WTC11 (cell line): ENCODE measurements around the gene CLEC2D. TPM values are rescaled to one million over a fixed set of nuclear protein-coding genes. Genes with fewer than 3 reads are reported as not detected.

Experiments
- ATAC-seq: fragments of 200-7000 bp; cut with Tn5 transposase; 2 replicates; pipeline ENCODE4 v1.10.0; 2021; ENCODE audit warnings: mild to moderate bottlenecking, moderate library complexity
- CTCF ChIA-PET: fragments of 300-600 bp; sonication (Branson Sonifier 250); formaldehyde crosslinking; loops from one replicate; lab custom pipeline; 2021; ENCODE audit warnings: antibody characterized with exemption; lab: Charles Lee
- POLR2A ChIA-PET: fragments of 350-600 bp; sonication (Branson Sonifier 250); formaldehyde crosslinking; loops from one replicate; lab custom pipeline; 2021; ENCODE audit warnings: antibody characterized with exemption; lab: Charles Lee
- DNase-seq: peaks from one replicate; pipeline ENCODE4 v3.0.0; 2021; ENCODE audit warnings: low spot score
- H3K27ac Mint-ChIP-seq: 2 replicates; pipeline ENCODE4 v1.8.0; 2021; ENCODE audit warnings: mixed read lengths
- H3K27me3 Mint-ChIP-seq: 2 replicates; pipeline ENCODE4 v1.8.0; 2021; ENCODE audit warnings: low read depth, mild to moderate bottlenecking, moderate library complexity, mixed read lengths
- H3K36me3 Mint-ChIP-seq: 2 replicates; pipeline ENCODE4 v1.8.0; 2021; ENCODE audit warnings: mixed read lengths
- H3K4me1 Mint-ChIP-seq: 2 replicates; pipeline ENCODE4 v1.8.0; 2022; ENCODE audit warnings: mixed read lengths
- H3K4me3 Mint-ChIP-seq: 2 replicates; pipeline ENCODE4 v1.8.0; 2021; ENCODE audit warnings: mild to moderate bottlenecking, moderate library complexity, mixed read lengths
- H3K9me3 Mint-ChIP-seq: 2 replicates; pipeline ENCODE4 v1.8.0; 2021; ENCODE audit warnings: mixed read lengths
- CREM ChIP-seq: sonication (generic); formaldehyde crosslinking; IDR thresholded peaks from 2 replicates; pipeline ENCODE4 v1.8.1; 2022; ENCODE audit warnings: mild to moderate bottlenecking, missing genetic modification reagents, moderate library complexity
- E2F4 ChIP-seq: sonication (generic); formaldehyde crosslinking; IDR thresholded peaks from 2 replicates; pipeline ENCODE4 v1.8.1; 2022; ENCODE audit warnings: low read depth, mild to moderate bottlenecking, moderate library complexity, missing genetic modification reagents, borderline replicate concordance
- ESRRA ChIP-seq: sonication (generic); formaldehyde crosslinking; IDR thresholded peaks from 2 replicates; pipeline ENCODE4 v1.8.1; 2022; ENCODE audit warnings: mild to moderate bottlenecking, missing genetic modification reagents, borderline replicate concordance
- FOXK1 ChIP-seq: sonication (generic); formaldehyde crosslinking; IDR thresholded peaks from 2 replicates; pipeline ENCODE4 v1.8.0; 2022; ENCODE audit warnings: mild to moderate bottlenecking, moderate library complexity, missing genetic modification reagents
- FOXP1 ChIP-seq: sonication (generic); formaldehyde crosslinking; IDR thresholded peaks from 2 replicates; pipeline ENCODE4 v1.8.0; 2022; ENCODE audit warnings: missing genetic modification reagents, mild to moderate bottlenecking, moderate library complexity, borderline replicate concordance
- FOXP4 ChIP-seq: sonication (generic); formaldehyde crosslinking; IDR thresholded peaks from 2 replicates; pipeline ENCODE4 v1.8.0; 2022; ENCODE audit warnings: mild to moderate bottlenecking, missing genetic modification reagents
- KAT7 ChIP-seq: sonication (generic); formaldehyde crosslinking; IDR thresholded peaks from 2 replicates; pipeline ENCODE4 v1.8.1; 2023; ENCODE audit warnings: missing genetic modification reagents, mild to moderate bottlenecking, borderline replicate concordance
- NR3C1 ChIP-seq: sonication (generic); formaldehyde crosslinking; conservative IDR thresholded peaks from 2 replicates; pipeline ENCODE4 v1.8.1; 2023; ENCODE audit warnings: low read depth, mild to moderate bottlenecking, missing genetic modification reagents
- RELA ChIP-seq: sonication (generic); formaldehyde crosslinking; IDR thresholded peaks from 2 replicates; pipeline ENCODE4 v1.8.1; 2022; ENCODE audit warnings: missing genetic modification reagents, mild to moderate bottlenecking, borderline replicate concordance
- RORB ChIP-seq: fragments of 250-450 bp; sonication (Bioruptor Pico); IDR thresholded peaks from 2 replicates; pipeline ENCODE4 v1.9.0; 2021; ENCODE audit warnings: mild to moderate bottlenecking
- SOX15 ChIP-seq: fragments of 250-450 bp; sonication (Bioruptor Pico); IDR thresholded peaks from 2 replicates; pipeline ENCODE4 v1.9.0; 2021; ENCODE audit warnings: mild to moderate bottlenecking
- TCF7 ChIP-seq: sonication (generic); formaldehyde crosslinking; IDR thresholded peaks from 2 replicates; pipeline ENCODE4 v1.8.0; 2022; ENCODE audit warnings: mild to moderate bottlenecking, low read depth, missing genetic modification reagents, moderate library complexity
- TP53 ChIP-seq: sonication (generic); formaldehyde crosslinking; IDR thresholded peaks from 2 replicates; pipeline ENCODE4 v1.8.1; 2023; ENCODE audit warnings: mild to moderate bottlenecking, missing genetic modification reagents
- USF2 ChIP-seq: sonication (generic); formaldehyde crosslinking; IDR thresholded peaks from 2 replicates; pipeline ENCODE4 v1.8.1; 2023; ENCODE audit warnings: mild to moderate bottlenecking, missing genetic modification reagents, moderate library complexity
- ZMAT4 ChIP-seq: fragments of 250-450 bp; sonication (Bioruptor Pico); IDR thresholded peaks from 2 replicates; pipeline ENCODE4 v1.9.0; 2021; ENCODE audit warnings: mild to moderate bottlenecking
- ZNF138 ChIP-seq: sonication (generic); formaldehyde crosslinking; conservative IDR thresholded peaks from 2 replicates; pipeline ENCODE4 v1.8.1; 2022; ENCODE audit warnings: mild to moderate bottlenecking, moderate library complexity, missing genetic modification reagents
- ZNF317 ChIP-seq: sonication (generic); formaldehyde crosslinking; IDR thresholded peaks from 2 replicates; pipeline ENCODE4 v1.8.1; 2023; ENCODE audit warnings: low read depth, mild to moderate bottlenecking, moderate library complexity, missing genetic modification reagents, borderline replicate concordance
- ZNF416 ChIP-seq: fragments of 250-450 bp; sonication (Bioruptor Pico); IDR thresholded peaks from 2 replicates; pipeline ENCODE4 v1.9.0; 2021; ENCODE audit warnings: mild to moderate bottlenecking, inconsistent platforms
- ZNF423 ChIP-seq: fragments of 250-450 bp; sonication (Bioruptor Pico); IDR thresholded peaks from 2 replicates; pipeline ENCODE4 v2.1.2; 2022; ENCODE audit warnings: mild to moderate bottlenecking, moderate library complexity
- total RNA-seq: library from RNA; stranded (reverse); gene quantifications from 3 replicates; pipeline ENCODE4 v1.2.3, GENCODE V29; 2021
- TF ChIP-seq, protein P1 (sequence below): fragments of 250-450 bp; sonication (Bioruptor Pico); IDR thresholded peaks from 2 replicates; pipeline ENCODE4 v1.9.0; 2021; ENCODE audit warnings: mild to moderate bottlenecking
- TF ChIP-seq, protein P2 (sequence below): sonication (generic); formaldehyde crosslinking; IDR thresholded peaks from 2 replicates; pipeline ENCODE4 v1.8.1; 2023; ENCODE audit warnings: mild to moderate bottlenecking, moderate library complexity, missing genetic modification reagents
- TF ChIP-seq, protein P3 (sequence below): sonication (generic); formaldehyde crosslinking; IDR thresholded peaks from 2 replicates; pipeline ENCODE4 v1.8.0; 2023; ENCODE audit warnings: missing genetic modification reagents, mild to moderate bottlenecking, borderline replicate concordance

Gene CLEC2D
- total RNA-seq, 1 experiment from 2014 or later, result 6.2 TPM

DNA sequence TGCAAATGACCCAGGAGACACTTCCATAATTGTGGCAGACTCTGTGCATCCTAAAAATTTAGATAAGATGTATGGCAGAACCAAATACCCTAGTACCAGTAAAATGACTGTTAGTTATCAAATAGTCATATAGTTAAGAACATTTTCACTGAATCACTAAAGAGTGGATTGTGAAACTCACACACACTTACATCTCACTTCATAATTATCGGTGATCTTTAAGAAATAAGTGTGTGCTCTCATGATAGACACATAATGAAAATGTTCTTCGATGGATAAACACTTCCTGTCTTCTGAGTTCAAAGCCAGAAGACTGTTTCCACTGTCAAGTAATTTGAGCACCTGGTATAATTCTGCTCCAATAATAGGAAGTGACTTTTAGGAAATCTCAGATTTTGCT, 42.7 kb upstream of the CLEC2D start:
- H3K4me3 Mint-ChIP-seq, result no peak overlapping the region
- no peak for TF ChIP-seq TCF7 (CRISPR knock-in tag)
- TF ChIP-seq, protein P1, sequence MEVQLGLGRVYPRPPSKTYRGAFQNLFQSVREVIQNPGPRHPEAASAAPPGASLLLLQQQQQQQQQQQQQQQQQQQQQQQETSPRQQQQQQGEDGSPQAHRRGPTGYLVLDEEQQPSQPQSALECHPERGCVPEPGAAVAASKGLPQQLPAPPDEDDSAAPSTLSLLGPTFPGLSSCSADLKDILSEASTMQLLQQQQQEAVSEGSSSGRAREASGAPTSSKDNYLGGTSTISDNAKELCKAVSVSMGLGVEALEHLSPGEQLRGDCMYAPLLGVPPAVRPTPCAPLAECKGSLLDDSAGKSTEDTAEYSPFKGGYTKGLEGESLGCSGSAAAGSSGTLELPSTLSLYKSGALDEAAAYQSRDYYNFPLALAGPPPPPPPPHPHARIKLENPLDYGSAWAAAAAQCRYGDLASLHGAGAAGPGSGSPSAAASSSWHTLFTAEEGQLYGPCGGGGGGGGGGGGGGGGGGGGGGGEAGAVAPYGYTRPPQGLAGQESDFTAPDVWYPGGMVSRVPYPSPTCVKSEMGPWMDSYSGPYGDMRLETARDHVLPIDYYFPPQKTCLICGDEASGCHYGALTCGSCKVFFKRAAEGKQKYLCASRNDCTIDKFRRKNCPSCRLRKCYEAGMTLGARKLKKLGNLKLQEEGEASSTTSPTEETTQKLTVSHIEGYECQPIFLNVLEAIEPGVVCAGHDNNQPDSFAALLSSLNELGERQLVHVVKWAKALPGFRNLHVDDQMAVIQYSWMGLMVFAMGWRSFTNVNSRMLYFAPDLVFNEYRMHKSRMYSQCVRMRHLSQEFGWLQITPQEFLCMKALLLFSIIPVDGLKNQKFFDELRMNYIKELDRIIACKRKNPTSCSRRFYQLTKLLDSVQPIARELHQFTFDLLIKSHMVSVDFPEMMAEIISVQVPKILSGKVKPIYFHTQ (CRISPR knock-in tag), result no peak
- TF ChIP-seq ZNF416 (CRISPR knock-in tag), result no peak
- no peak for TF ChIP-seq ZNF138 (CRISPR knock-in tag)
- TF ChIP-seq NR3C1, result no peak
- TF ChIP-seq TP53 (CRISPR knock-in tag), result no peak
- TF ChIP-seq USF2, result no peak
- no peak for TF ChIP-seq CREM (CRISPR knock-in tag)
- no peak for TF ChIP-seq ZMAT4 (CRISPR knock-in tag)
- no peak for TF ChIP-seq ZNF423 (CRISPR knock-in tag)
- TF ChIP-seq, all 79 proteins: peak for 0
- ChIA-PET CTCF (no interaction called here), POLR2A (no interaction called here)
- no peaks in the 10 kb centered on the region; the same call in 1 of the 2 replicates for H3K27me3 Mint-ChIP-seq
- no peaks in the 10 kb centered on the region for H3K4me1 Mint-ChIP-seq
- no peak for ATAC-seq
- no peak for DNase-seq
- peaks cover 12% of the 10 kb centered on the region for H3K9me3 Mint-ChIP-seq
- H3K27ac Mint-ChIP-seq, result no peak overlapping the region
- H3K36me3 Mint-ChIP-seq, result peaks cover 4% of the 10 kb centered on the region; the same call in 1 of the 2 replicates

- ATAC-seq (no peak), DNase-seq (no peak)
- ChIA-PET CTCF (interaction anchor here (1.1 to 1.3 kb wide), 3 partner anchors 75 to 301 kb away, joined by 3 to 5 read pairs (median 4); no protein-coding TSS in a partner anchor), POLR2A (no interaction called here)
- H3K4me3 Mint-ChIP-seq, result no peak overlapping the region
- no peak overlapping the region for H3K27ac Mint-ChIP-seq
- H3K9me3 Mint-ChIP-seq, result peaks cover 46% of the 10 kb centered on the region
- H3K36me3 Mint-ChIP-seq, result peaks cover 35% of the 10 kb centered on the region
- no peaks in the 10 kb centered on the region for H3K4me1 Mint-ChIP-seq
- H3K27me3 Mint-ChIP-seq, result no peaks in the 10 kb centered on the region; the same call in 1 of the 2 replicates
- no peak for TF ChIP-seq FOXK1 (CRISPR knock-in tag)
- TF ChIP-seq KAT7, result no peak
- TF ChIP-seq ZNF317, result no peak
- TF ChIP-seq E2F4, result no peak
- TF ChIP-seq RORB (CRISPR knock-in tag), result no peak
- TF ChIP-seq, protein P2, sequence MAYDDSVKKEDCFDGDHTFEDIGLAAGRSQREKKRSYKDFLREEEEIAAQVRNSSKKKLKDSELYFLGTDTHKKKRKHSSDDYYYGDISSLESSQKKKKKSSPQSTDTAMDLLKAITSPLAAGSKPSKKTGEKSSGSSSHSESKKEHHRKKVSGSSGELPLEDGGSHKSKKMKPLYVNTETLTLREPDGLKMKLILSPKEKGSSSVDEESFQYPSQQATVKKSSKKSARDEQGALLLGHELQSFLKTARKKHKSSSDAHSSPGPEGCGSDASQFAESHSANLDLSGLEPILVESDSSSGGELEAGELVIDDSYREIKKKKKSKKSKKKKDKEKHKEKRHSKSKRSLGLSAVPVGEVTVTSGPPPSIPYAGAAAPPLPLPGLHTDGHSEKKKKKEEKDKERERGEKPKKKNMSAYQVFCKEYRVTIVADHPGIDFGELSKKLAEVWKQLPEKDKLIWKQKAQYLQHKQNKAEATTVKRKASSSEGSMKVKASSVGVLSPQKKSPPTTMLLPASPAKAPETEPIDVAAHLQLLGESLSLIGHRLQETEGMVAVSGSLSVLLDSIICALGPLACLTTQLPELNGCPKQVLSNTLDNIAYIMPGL (CRISPR knock-in tag), result no peak
- no peak for TF ChIP-seq SOX15
- TF ChIP-seq, protein P3, sequence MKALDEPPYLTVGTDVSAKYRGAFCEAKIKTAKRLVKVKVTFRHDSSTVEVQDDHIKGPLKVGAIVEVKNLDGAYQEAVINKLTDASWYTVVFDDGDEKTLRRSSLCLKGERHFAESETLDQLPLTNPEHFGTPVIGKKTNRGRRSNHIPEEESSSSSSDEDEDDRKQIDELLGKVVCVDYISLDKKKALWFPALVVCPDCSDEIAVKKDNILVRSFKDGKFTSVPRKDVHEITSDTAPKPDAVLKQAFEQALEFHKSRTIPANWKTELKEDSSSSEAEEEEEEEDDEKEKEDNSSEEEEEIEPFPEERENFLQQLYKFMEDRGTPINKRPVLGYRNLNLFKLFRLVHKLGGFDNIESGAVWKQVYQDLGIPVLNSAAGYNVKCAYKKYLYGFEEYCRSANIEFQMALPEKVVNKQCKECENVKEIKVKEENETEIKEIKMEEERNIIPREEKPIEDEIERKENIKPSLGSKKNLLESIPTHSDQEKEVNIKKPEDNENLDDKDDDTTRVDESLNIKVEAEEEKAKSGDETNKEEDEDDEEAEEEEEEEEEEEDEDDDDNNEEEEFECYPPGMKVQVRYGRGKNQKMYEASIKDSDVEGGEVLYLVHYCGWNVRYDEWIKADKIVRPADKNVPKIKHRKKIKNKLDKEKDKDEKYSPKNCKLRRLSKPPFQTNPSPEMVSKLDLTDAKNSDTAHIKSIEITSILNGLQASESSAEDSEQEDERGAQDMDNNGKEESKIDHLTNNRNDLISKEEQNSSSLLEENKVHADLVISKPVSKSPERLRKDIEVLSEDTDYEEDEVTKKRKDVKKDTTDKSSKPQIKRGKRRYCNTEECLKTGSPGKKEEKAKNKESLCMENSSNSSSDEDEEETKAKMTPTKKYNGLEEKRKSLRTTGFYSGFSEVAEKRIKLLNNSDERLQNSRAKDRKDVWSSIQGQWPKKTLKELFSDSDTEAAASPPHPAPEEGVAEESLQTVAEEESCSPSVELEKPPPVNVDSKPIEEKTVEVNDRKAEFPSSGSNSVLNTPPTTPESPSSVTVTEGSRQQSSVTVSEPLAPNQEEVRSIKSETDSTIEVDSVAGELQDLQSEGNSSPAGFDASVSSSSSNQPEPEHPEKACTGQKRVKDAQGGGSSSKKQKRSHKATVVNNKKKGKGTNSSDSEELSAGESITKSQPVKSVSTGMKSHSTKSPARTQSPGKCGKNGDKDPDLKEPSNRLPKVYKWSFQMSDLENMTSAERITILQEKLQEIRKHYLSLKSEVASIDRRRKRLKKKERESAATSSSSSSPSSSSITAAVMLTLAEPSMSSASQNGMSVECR, result no peak
- TF ChIP-seq FOXP1 (CRISPR knock-in tag), result no peak
- no peak for TF ChIP-seq FOXP4 (CRISPR knock-in tag)
- no peak for TF ChIP-seq ZNF423 (CRISPR knock-in tag)
- TF ChIP-seq ESRRA (CRISPR knock-in tag), result no peak
- TF ChIP-seq RELA (CRISPR knock-in tag), result no peak
Measured at GRCh38 chr12:9632766-9633165, 36.7 kb upstream of the CLEC2D start.
